Nephron (organoid): ENCODE results near the gene TMSB4X.
A peak's percentile ranks its signal among the peaks of the same experiment; 100 is the strongest.

Source experiments
- H3K27ac Mint-ChIP-seq, 3 experiments: 2 replicates each; pipeline ENCODE4 v1.8.0; 2020; ENCODE audit warnings: mixed read lengths in 3 of 3, mild to moderate bottlenecking in 2 of 3, moderate library complexity in 1 of 3
- H3K27me3 Mint-ChIP-seq: 2 replicates; pipeline ENCODE4 v1.8.0; 2021; ENCODE audit warnings: low read depth, mild to moderate bottlenecking, moderate library complexity, mixed read lengths
- H3K36me3 Mint-ChIP-seq: 2 replicates; pipeline ENCODE4 v1.8.0; 2020; ENCODE audit warnings: low read depth, mixed read lengths
- H3K4me1 Mint-ChIP-seq: 2 replicates; pipeline ENCODE4 v1.8.0; 2020; ENCODE audit warnings: mixed read lengths
- H3K4me3 Mint-ChIP-seq, 3 experiments: 2 replicates each; pipeline ENCODE4 v1.8.0; 2020; ENCODE audit warnings: mild to moderate bottlenecking in 3 of 3, mixed read lengths in 3 of 3, moderate library complexity in 2 of 3
- H3K9me3 Mint-ChIP-seq: 2 replicates; pipeline ENCODE4 v1.8.0; 2020; ENCODE audit warnings: mixed read lengths
- TF ChIP-seq, protein P1 (sequence below), 3 experiments: fragments of 200-600 bp; sonication (generic); IDR thresholded peaks; one replicate each; pipeline ENCODE4 v1.5.0; 2021; ENCODE audit warnings: antibody characterized with exemption in 3 of 3; ENCODE audit not compliant: unreplicated experiment in 3 of 3

TMSB4X gene

DNA sequence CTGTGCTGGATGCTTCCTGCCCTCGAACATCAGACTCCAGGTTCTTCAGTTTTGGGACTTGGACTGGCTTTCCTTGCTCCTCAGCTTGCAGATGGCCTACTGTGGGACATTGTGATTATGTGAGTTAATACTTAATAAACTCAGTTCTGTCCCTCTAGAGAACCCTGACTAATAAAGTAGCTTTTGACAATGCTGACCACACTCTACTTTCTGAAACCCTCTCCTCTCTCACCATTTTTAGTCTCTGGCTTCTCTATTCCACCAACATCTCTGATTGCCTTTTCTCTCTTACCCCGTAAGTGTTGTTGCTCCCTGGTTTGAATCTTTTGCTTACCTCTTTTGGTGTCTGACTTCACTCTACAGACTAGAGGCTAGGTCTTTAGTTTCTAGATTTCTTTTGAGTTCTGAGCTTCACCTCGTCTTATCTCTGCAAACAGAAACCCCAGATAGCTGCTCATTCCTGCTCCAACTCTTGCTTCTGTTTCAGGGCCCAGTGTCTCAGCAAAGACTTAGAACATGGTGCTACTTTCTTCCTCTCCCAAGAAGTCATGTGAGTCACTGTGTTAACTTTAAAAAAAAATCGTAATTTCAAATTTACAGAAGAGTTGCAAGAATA lies 11.4 kb downstream of the TMSB4X start:
- no peaks in the 10 kb centered on the region for H3K27me3 Mint-ChIP-seq
- TF ChIP-seq, protein P1, sequence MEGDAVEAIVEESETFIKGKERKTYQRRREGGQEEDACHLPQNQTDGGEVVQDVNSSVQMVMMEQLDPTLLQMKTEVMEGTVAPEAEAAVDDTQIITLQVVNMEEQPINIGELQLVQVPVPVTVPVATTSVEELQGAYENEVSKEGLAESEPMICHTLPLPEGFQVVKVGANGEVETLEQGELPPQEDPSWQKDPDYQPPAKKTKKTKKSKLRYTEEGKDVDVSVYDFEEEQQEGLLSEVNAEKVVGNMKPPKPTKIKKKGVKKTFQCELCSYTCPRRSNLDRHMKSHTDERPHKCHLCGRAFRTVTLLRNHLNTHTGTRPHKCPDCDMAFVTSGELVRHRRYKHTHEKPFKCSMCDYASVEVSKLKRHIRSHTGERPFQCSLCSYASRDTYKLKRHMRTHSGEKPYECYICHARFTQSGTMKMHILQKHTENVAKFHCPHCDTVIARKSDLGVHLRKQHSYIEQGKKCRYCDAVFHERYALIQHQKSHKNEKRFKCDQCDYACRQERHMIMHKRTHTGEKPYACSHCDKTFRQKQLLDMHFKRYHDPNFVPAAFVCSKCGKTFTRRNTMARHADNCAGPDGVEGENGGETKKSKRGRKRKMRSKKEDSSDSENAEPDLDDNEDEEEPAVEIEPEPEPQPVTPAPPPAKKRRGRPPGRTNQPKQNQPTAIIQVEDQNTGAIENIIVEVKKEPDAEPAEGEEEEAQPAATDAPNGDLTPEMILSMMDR (IDR thresholded peaks at IDR 0.05; ENCODE audit: unreplicated experiment in 3 of 3), result no peak
- H3K4me1 Mint-ChIP-seq, result peaks cover 35% of the 10 kb centered on the region
- H3K27ac Mint-ChIP-seq, result peak overlapping the region; percentile 60 to 77 (median 76)
- peaks cover 22% of the 10 kb centered on the region for H3K9me3 Mint-ChIP-seq
- no peak overlapping the region for H3K4me3 Mint-ChIP-seq
- H3K36me3 Mint-ChIP-seq, result no peaks in the 10 kb centered on the region

DNA sequence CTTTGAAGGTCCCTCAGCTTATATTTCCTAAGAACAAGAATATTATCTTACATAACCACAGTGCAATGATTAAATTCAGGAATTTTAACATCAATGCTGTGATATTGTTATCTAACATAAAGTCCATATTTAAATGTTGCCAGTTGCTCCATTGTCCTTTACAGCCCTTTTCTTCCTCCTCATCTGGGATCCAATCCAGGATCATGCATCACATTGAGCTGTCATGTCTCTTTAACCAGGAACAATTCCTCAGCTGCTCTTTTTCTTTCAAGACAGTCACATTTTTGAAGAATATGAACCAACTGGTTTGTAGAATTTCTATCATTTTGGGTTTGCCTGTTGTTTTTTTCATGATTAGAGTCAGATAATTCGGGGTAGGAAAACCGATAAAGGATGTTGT lies 12.0 kb downstream of the TMSB4X start:
- Mint-ChIP-seq H3K36me3 (no peaks in the 10 kb centered on the region), H3K27ac (peak overlapping the region; percentile 60 to 77 (median 76)), H3K27me3 (no peaks in the 10 kb centered on the region), H3K9me3 (peaks cover 27% of the 10 kb centered on the region), H3K4me1 (peaks cover 35% of the 10 kb centered on the region), H3K4me3 (no peak overlapping the region)
- TF ChIP-seq, protein P1 (IDR thresholded peaks at IDR 0.05; ENCODE audit: unreplicated experiment in 3 of 3), result no peak

DNA sequence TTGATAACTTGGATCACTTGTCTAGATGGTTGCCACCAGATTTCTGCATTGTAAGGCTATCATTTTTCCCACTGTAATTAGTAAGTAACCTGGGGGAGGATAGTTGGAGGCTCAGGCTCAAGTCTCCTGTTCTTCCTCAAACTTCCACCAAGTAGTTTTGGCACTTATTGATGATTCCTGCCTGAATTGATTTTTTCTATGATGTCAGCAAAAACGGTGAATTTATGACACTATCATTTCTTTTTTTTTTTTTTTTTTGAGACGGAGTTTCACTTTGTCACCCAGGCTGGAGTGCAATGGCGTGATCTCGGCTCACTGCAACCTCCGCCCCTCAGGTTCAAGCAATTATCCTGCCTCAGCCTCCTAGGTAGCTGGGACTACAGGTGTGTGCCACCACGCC lies 12.4 kb downstream of the TMSB4X start:
- H3K27ac Mint-ChIP-seq, result peak overlapping the region; percentile 60 to 77 (median 76)
- no peaks in the 10 kb centered on the region for H3K36me3 Mint-ChIP-seq
- TF ChIP-seq, protein P1 (IDR thresholded peaks at IDR 0.05; ENCODE audit: unreplicated experiment in 3 of 3), result no peak
- H3K27me3 Mint-ChIP-seq, result no peaks in the 10 kb centered on the region
- no peak overlapping the region for H3K4me3 Mint-ChIP-seq
- H3K9me3 Mint-ChIP-seq, result peaks cover 27% of the 10 kb centered on the region
- H3K4me1 Mint-ChIP-seq, result peaks cover 35% of the 10 kb centered on the region

DNA sequence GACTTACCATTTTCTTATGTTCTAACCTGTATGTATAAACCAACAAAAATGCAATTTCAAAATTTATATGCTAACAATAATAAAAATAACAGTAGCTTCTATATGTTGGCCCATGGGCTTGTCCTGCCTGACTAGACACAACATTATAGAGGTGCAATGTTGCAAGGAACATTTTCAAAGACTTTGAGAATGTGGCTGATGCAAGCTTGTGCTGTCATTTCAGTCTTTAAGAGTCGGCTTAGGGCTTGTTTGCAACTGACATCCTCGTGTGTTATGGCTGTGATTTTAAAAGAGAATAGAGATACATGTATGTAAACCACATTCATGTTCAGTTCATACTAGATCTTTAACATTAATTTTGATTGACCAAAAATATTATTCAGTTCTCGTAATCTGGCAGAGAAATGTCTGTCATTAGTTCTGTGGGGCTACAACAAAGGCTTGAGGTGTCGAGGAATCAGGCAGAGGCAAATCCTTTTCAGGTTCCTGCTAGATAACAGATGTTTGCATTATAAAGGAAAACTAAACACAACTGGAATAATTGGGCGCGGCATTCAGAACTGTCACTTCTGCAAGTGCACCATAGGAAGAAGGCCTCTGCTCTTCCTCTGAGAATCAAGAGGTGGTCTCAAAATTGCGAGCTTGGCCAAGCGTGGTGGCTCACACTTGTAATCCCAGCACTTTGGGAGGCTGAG lies 13.1 kb downstream of the TMSB4X start:
- Mint-ChIP-seq H3K4me1 (peaks cover 41% of the 10 kb centered on the region), H3K4me3 (no peak overlapping the region), H3K27me3 (no peaks in the 10 kb centered on the region), H3K9me3 (peaks cover 27% of the 10 kb centered on the region), H3K36me3 (no peaks in the 10 kb centered on the region), H3K27ac (peak overlapping the region in 1 of 3 experiments; percentile 30)
- TF ChIP-seq, protein P1 (IDR thresholded peaks at IDR 0.05; ENCODE audit: unreplicated experiment in 3 of 3), result no peak

DNA sequence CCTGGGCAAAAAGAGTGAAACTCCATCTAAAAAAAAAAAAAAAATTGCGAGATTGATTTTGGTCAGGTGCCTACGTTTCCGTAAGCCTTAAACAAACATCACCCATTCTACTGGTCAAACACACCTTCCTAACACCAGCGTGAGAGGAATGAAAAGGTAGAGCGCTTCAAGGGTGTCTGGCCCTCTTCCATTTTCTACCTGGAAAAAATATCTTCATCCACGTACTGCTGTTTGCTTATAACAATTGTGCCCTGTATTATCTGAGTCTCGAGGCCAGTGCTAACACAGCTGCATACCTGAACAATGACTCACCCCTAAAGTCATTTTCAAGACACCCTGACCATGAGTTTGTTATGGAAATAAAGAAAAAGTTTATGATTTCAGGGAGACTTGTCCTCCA lies 13.9 kb downstream of the TMSB4X start:
- Mint-ChIP-seq H3K4me3 (no peak overlapping the region), H3K27me3 (no peaks in the 10 kb centered on the region), H3K9me3 (peaks cover 21% of the 10 kb centered on the region), H3K36me3 (no peaks in the 10 kb centered on the region), H3K4me1 (peaks cover 40% of the 10 kb centered on the region), H3K27ac (peak overlapping the region; percentile 70 to 85 (median 74))
- TF ChIP-seq, protein P1 (IDR thresholded peaks at IDR 0.05; ENCODE audit: unreplicated experiment in 3 of 3), result no peak

DNA sequence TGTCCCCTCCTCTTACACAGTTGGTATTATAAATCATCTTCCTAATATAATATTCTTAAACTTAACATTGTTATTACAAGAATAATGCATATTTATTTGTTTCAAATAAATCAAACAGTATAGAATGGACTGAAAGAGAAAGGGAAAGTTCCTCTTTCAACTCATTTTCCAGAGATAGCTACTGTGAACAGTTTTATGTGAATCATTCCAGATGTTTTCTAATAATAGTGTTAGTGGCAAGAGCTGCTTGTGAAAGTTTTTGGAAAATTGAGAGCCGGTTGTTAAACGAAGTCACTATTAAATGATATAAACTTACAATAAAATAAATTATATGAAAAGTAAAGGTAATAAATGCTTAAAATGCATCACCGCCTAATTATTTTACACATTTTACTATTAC lies 14.6 kb downstream of the TMSB4X start:
- TF ChIP-seq, protein P1 (IDR thresholded peaks at IDR 0.05; ENCODE audit: unreplicated experiment in 3 of 3), result no peak
- Mint-ChIP-seq H3K27ac (peak overlapping the region; percentile 70 to 85 (median 74)), H3K9me3 (peaks cover 20% of the 10 kb centered on the region), H3K4me3 (no peak overlapping the region), H3K27me3 (no peaks in the 10 kb centered on the region), H3K4me1 (peaks cover 37% of the 10 kb centered on the region), H3K36me3 (no peaks in the 10 kb centered on the region)
